Measurements from ENCODE around the gene CCDC192. TPM values are rescaled to one million over a fixed set of nuclear protein-coding genes. Genes with fewer than 3 reads are reported as not detected.

The CCDC192 gene
- total RNA-seq, 5 donors from 2014 or later (not counting 1 experiment from before 2014, with no cell fraction given) = 0.58 TPM; not detected in 4

- H3K4me3 ChIP-seq (ENCODE audit: control insufficient read depth in 1 of 2, extremely low read depth in 1 of 2, low read length in 1 of 2) = no peak overlapping the region
- ChIA-PET POLR2A (no interaction called here), CTCF (no interaction called here)
- Mint-ChIP-seq H3K27ac (no peak overlapping the region), H3K36me3 (no peaks in the 10 kb centered on the region), H3K4me1 (peaks cover 8 to 10% (median 10%) of the 10 kb centered on the region in 3 donors), H3K4me3 (no peak overlapping the region), H3K27me3 (peaks cover 0 to 2% of the 10 kb centered on the region in 2 donors), H3K9me3 (no peaks in the 10 kb centered on the region)
- peaks cover 0 to 2% of the 10 kb centered on the region in 2 experiments for H3K4me1 ChIP-seq (ENCODE audit: control insufficient read depth in 1 of 2, extremely low read depth in 1 of 2, insufficient read depth in 2 of 2, low read length in 2 of 2)
- no peaks in the 10 kb centered on the region for H3K9me3 ChIP-seq
- H3K27me3 ChIP-seq (replicated peaks in 1 of 2; ENCODE audit: control insufficient read depth in 2 of 2, extremely low read depth in 1 of 2, insufficient read depth in 2 of 2, low read length in 1 of 2) = no peaks in the 10 kb centered on the region
- ATAC-seq (replicated peaks in 1 of 4) = no peak
- DNase-seq = no peak
- no peaks in the 10 kb centered on the region for H3K36me3 ChIP-seq (ENCODE audit: control insufficient read depth in 2 of 2, extremely low read depth in 1 of 2, insufficient read depth in 1 of 2, low read length in 1 of 2)
- H3K27ac ChIP-seq (ENCODE audit: low read length) = no peak overlapping the region
Measured at GRCh38 chr5:127919818-127920217, 216.6 kb downstream of the CCDC192 start.

- Histone ChIP-seq H3K36me3 (ENCODE audit: control insufficient read depth in 2 of 2, extremely low read depth in 1 of 2, insufficient read depth in 1 of 2, low read length in 1 of 2) (no peaks in the 10 kb centered on the region), H3K9me3 (no peaks in the 10 kb centered on the region), H3K27me3 (replicated peaks in 1 of 2; ENCODE audit: control insufficient read depth in 2 of 2, extremely low read depth in 1 of 2, insufficient read depth in 2 of 2, low read length in 1 of 2) (no peaks in the 10 kb centered on the region), H3K27ac (ENCODE audit: low read length) (no peak overlapping the region), H3K4me1 (ENCODE audit: control insufficient read depth in 1 of 2, extremely low read depth in 1 of 2, insufficient read depth in 2 of 2, low read length in 2 of 2) (peaks cover 0 to 2% of the 10 kb centered on the region in 2 experiments), H3K4me3 (ENCODE audit: control insufficient read depth in 1 of 2, extremely low read depth in 1 of 2, low read length in 1 of 2) (no peak overlapping the region)
- Mint-ChIP-seq H3K27me3 (peaks cover 0 to 2% of the 10 kb centered on the region in 2 donors), H3K4me3 (no peak overlapping the region), H3K36me3 (no peaks in the 10 kb centered on the region), H3K9me3 (no peaks in the 10 kb centered on the region), H3K4me1 (peaks cover 8 to 10% (median 10%) of the 10 kb centered on the region in 3 donors), H3K27ac (no peak overlapping the region)
- ChIA-PET POLR2A (interaction anchor here in 1 of 2 donors (0.5 kb wide), 1 partner anchor 26 kb away, joined by 3 read pairs; no protein-coding TSS in a partner anchor), CTCF (no interaction called here)
- ATAC-seq (replicated peaks in 1 of 4) (no peak), DNase-seq (no peak)
Measured at GRCh38 chr5:127920936-127921335, 217.7 kb downstream of the CCDC192 start.

- ChIA-PET POLR2A (no interaction called here), CTCF (no interaction called here)
- Mint-ChIP-seq H3K4me3 (no peak overlapping the region), H3K27me3 (peaks cover 2 to 4% of the 10 kb centered on the region in 2 donors), H3K4me1 (no peaks in the 10 kb centered on the region), H3K36me3 (no peaks in the 10 kb centered on the region), H3K9me3 (no peaks in the 10 kb centered on the region), H3K27ac (no peak overlapping the region)
- no peaks in the 10 kb centered on the region for H3K4me1 ChIP-seq (ENCODE audit: control insufficient read depth in 1 of 2, extremely low read depth in 1 of 2, insufficient read depth in 2 of 2, low read length in 2 of 2)
- no peaks in the 10 kb centered on the region for H3K27me3 ChIP-seq (replicated peaks in 1 of 2; ENCODE audit: control insufficient read depth in 2 of 2, extremely low read depth in 1 of 2, insufficient read depth in 2 of 2, low read length in 1 of 2)
- H3K9me3 ChIP-seq = no peaks in the 10 kb centered on the region
- ATAC-seq (replicated peaks in 1 of 4) (no peak), DNase-seq (no peak)
- WGBS (ENCODE audit: insufficient coverage) = no CpG with 5 or more reads among the region's 2 CpGs
- no peak overlapping the region for H3K27ac ChIP-seq (ENCODE audit: low read length)
- H3K4me3 ChIP-seq (ENCODE audit: control insufficient read depth in 1 of 2, extremely low read depth in 1 of 2, low read length in 1 of 2) = no peak overlapping the region
- no peaks in the 10 kb centered on the region for H3K36me3 ChIP-seq (ENCODE audit: control insufficient read depth in 2 of 2, extremely low read depth in 1 of 2, insufficient read depth in 1 of 2, low read length in 1 of 2)
Measured at GRCh38 chr5:127922603-127923002, 219.4 kb downstream of the CCDC192 start.

- H3K4me1 Mint-ChIP-seq = no peaks in the 10 kb centered on the region
- ATAC-seq (replicated peaks in 1 of 4) = no peak
- POLR2A ChIA-PET = no interaction called here
Measured at GRCh38 chr5:127923804-127924570, 220.8 kb downstream of the CCDC192 start.

GRCh38 chr5:127924606-127925005 is 221.4 kb downstream of the CCDC192 start:
- Histone ChIP-seq H3K36me3 (ENCODE audit: control insufficient read depth in 2 of 2, extremely low read depth in 1 of 2, insufficient read depth in 1 of 2, low read length in 1 of 2) (no peaks in the 10 kb centered on the region), H3K9me3 (no peaks in the 10 kb centered on the region), H3K27ac (ENCODE audit: low read length) (no peak overlapping the region), H3K27me3 (replicated peaks in 1 of 2; ENCODE audit: control insufficient read depth in 2 of 2, extremely low read depth in 1 of 2, insufficient read depth in 2 of 2, low read length in 1 of 2) (no peaks in the 10 kb centered on the region), H3K4me3 (ENCODE audit: control insufficient read depth in 1 of 2, extremely low read depth in 1 of 2, low read length in 1 of 2) (no peak overlapping the region), H3K4me1 (ENCODE audit: control insufficient read depth in 1 of 2, extremely low read depth in 1 of 2, insufficient read depth in 2 of 2, low read length in 2 of 2) (no peaks in the 10 kb centered on the region)
- ChIA-PET CTCF (interaction anchor here in 1 of 2 donors (1.1 kb wide), 1 partner anchor 201 kb away, joined by 3 read pairs; no protein-coding TSS in a partner anchor), POLR2A (no interaction called here)
- WGBS (ENCODE audit: insufficient coverage) = no CpG with 5 or more reads among the region's 1 CpG
- no peaks in the 10 kb centered on the region for H3K9me3 Mint-ChIP-seq
- DNase-seq = no peak
- H3K36me3 Mint-ChIP-seq = no peaks in the 10 kb centered on the region
- no peak overlapping the region for H3K4me3 Mint-ChIP-seq
- ATAC-seq (replicated peaks in 1 of 4) = no peak
- no peaks in the 10 kb centered on the region for H3K4me1 Mint-ChIP-seq
- H3K27me3 Mint-ChIP-seq = peaks cover 2 to 4% of the 10 kb centered on the region in 2 donors
- H3K27ac Mint-ChIP-seq = no peak overlapping the region

More at GRCh38 chr5:127923804-127924570, 220.8 kb downstream of the CCDC192 start:
- WGBS (ENCODE audit: insufficient coverage) = 70% methylated on average over 2 of the region's 2 CpGs
- no peak for DNase-seq
- Histone ChIP-seq H3K4me3 (ENCODE audit: control insufficient read depth in 1 of 2, extremely low read depth in 1 of 2, low read length in 1 of 2) (no peak overlapping the region), H3K4me1 (ENCODE audit: control insufficient read depth in 1 of 2, extremely low read depth in 1 of 2, insufficient read depth in 2 of 2, low read length in 2 of 2) (no peaks in the 10 kb centered on the region), H3K27me3 (replicated peaks in 1 of 2; ENCODE audit: control insufficient read depth in 2 of 2, extremely low read depth in 1 of 2, insufficient read depth in 2 of 2, low read length in 1 of 2) (no peaks in the 10 kb centered on the region), H3K9me3 (no peaks in the 10 kb centered on the region), H3K36me3 (ENCODE audit: control insufficient read depth in 2 of 2, extremely low read depth in 1 of 2, insufficient read depth in 1 of 2, low read length in 1 of 2) (no peaks in the 10 kb centered on the region), H3K27ac (ENCODE audit: low read length) (no peak overlapping the region)
- H3K4me3 Mint-ChIP-seq = no peak overlapping the region
- no peaks in the 10 kb centered on the region for H3K36me3 Mint-ChIP-seq
- no peak overlapping the region for H3K27ac Mint-ChIP-seq
- CTCF ChIA-PET = interaction anchor here in 1 of 2 donors (1.1 kb wide), 1 partner anchor 202 kb away, joined by 3 read pairs; no protein-coding TSS in a partner anchor
- no peaks in the 10 kb centered on the region for H3K9me3 Mint-ChIP-seq
- peaks cover 2 to 4% of the 10 kb centered on the region in 2 donors for H3K27me3 Mint-ChIP-seq

- CTCF ChIA-PET = no interaction called here
- H3K27ac ChIP-seq (ENCODE audit: low read length) = no peak overlapping the region
- Mint-ChIP-seq H3K27me3 (peaks cover 2 to 4% of the 10 kb centered on the region in 2 donors), H3K4me3 (no peak overlapping the region), H3K9me3 (no peaks in the 10 kb centered on the region), H3K36me3 (no peaks in the 10 kb centered on the region), H3K27ac (no peak overlapping the region), H3K4me1 (no peaks in the 10 kb centered on the region)
- no peaks in the 10 kb centered on the region for H3K36me3 ChIP-seq (ENCODE audit: control insufficient read depth in 2 of 2, extremely low read depth in 1 of 2, insufficient read depth in 1 of 2, low read length in 1 of 2)
- DNase-seq (no peak), ATAC-seq (replicated peaks in 1 of 4) (no peak)
- no peaks in the 10 kb centered on the region for H3K9me3 ChIP-seq
- WGBS (ENCODE audit: insufficient coverage) = 45% methylated on average over 4 of the region's 4 CpGs
- no peak overlapping the region for H3K4me3 ChIP-seq (ENCODE audit: control insufficient read depth in 1 of 2, extremely low read depth in 1 of 2, low read length in 1 of 2)
- no peaks in the 10 kb centered on the region for H3K27me3 ChIP-seq (replicated peaks in 1 of 2; ENCODE audit: control insufficient read depth in 2 of 2, extremely low read depth in 1 of 2, insufficient read depth in 2 of 2, low read length in 1 of 2)
- no peaks in the 10 kb centered on the region for H3K4me1 ChIP-seq (ENCODE audit: control insufficient read depth in 1 of 2, extremely low read depth in 1 of 2, insufficient read depth in 2 of 2, low read length in 2 of 2)
- POLR2A ChIA-PET = no interaction called here
Measured at GRCh38 chr5:127925916-127926315, 222.7 kb downstream of the CCDC192 start.

Data from T-cell (primary cell).